NCI-H1694 treated with DMSO at 0.1 percent for 48 hours (cell line): Measurements from ENCODE around the gene FOXO6.

ENCODE experiments used
- DNase-seq: peaks from one replicate; lab custom pipeline; 2025; lab: John Stamatoyannopoulos, UW

Gene FOXO6

DNA sequence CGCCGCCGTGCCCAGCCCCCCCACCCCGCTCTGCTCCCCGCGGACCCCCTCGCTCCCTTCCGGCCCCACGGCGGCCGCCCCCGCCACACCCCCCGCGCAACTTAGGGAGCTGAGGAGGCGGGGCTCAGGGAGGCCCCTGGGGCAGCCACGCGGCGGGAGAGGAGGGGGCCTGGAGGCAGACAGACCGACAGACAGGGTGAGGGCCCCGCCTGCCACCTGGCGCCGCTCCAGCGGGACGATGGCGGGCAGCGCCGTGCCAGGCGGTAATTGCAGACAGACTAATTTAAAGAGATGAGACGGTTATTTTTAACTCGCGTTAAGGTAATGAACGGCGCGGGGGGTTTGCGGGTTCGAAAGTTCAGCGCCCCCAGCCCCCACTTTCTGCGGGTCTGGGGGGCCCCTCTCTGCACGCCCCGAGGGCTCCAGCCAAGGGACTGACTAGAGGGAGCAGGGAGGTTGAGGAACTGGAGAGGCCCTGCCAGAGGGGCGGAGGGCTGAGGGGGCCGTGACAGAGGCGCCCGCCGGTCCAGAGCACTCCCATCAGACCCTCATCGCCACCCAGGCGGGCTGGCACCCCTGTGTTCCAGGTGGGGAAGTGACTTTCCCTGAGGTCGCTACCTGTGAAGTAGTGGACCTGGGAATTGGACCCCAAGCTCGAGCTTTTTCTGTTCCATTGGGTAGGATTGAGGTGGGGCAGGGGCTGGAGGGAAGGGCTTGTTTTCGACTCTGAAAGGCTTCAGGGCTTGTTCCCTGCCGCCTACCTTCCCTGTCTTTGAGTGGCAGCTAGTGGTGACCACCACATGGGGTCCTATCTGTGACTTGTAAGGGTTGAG, 5.4 kb downstream of the FOXO6 start:
- DNase-seq = peak; percentile 62

- no peak for DNase-seq
These were observed 6.0 kb downstream of the FOXO6 start for GRCh38 chr1:41367288-41367642.

- no peak for DNase-seq
These were observed 7.1 kb downstream of the FOXO6 start for GRCh38 chr1:41368366-41368765.

- no peak for DNase-seq
These were observed 7.6 kb downstream of the FOXO6 start for GRCh38 chr1:41368801-41369200.

DNA sequence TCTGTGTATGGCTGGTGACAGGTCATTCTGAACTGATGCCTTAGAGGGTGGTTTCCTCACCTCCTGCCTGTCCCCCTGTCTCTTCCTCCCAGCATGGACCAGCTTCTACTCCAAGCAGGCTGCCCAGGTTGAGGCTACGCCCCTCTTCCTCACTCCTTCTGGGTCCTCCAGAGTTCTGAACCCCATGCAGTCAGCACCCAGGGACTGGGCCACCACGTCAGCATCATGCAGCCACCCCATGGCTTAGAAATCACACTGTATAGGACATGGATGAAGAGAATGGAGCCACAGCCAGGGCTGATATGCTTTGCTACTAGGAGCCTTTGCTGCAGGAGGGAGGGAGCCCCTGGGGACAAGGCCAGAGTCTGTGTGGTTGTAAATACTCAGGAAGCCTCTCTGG, 8.3 kb downstream of the FOXO6 start:
- no peak for DNase-seq

GRCh38 chr1:41370225-41370624, 9.0 kb downstream of the FOXO6 start:
- no peak for DNase-seq

GRCh38 chr1:41370756-41371420, 9.7 kb downstream of the FOXO6 start:
- no peak for DNase-seq

DNA sequence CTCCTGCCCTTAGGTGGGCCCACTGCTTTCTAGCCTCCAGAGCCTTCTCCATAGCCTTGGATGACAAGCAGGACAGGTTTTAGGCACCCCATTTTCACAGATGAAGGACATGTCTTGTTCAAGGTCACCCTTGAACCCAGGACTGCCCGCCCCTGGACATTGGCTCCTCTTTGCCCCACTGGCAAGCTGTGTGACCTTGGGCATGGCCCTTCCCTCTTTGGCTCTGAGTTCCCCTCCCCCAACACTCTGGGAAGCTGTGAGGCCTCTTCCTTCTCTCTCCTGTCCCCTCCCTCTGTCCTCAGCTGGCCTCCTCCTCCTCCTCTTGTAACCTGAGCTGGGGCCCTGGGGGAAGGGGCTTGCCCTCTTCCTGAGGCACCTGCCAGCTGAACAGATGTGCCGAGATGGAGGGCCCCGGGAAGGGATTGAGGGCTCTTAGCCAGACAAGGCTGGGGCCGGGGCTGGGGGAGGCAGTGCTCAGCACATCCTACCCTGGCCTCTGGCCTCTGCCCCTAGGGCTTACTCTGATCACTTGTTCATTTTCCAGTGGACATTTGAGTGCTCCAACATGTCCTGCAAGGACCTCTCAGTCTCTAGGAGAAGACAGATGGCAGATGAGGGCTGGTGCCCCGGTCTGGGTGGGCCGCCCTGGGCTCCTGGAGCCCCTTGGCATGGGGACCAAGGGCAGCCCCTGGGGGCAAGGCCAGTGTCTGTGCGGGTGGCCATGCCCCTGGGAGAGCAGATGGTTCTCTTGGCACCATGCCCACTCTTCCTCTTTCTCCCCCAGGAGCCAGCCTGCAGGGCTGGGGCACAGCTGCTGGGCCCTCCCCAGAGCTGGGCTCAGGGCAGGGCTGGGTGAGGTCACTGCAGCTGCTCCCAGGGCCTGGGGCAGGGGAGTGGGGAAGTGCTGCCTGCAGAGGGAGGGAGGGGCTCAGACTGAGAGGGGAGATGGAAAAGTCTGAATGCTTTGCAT, 10.7 kb downstream of the FOXO6 start:
- DNase-seq = peak; percentile 78

- DNase-seq = no peak
These were observed 11.4 kb downstream of the FOXO6 start for GRCh38 chr1:41372600-41372993.

DNA sequence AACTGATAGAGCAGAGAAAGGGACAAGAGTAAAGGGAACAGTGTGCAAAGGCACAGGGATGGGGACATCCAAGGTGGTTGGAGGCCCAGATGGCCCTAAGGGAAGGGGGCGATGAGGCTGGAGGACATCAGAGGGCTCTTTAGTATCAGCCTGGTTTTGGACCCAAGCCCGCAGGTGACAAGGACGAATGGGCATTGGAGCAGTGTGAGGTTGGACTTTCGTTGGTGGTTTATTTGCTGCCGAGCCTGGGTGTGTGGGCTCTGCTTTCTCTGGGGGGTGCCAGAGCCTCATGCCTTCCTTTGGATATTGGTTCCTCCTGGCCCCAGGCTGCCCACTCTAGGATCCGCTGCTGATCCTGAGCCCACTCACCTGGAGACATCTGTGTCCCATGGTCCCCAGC, 12.1 kb downstream of the FOXO6 start:
- DNase-seq = no peak

DNA sequence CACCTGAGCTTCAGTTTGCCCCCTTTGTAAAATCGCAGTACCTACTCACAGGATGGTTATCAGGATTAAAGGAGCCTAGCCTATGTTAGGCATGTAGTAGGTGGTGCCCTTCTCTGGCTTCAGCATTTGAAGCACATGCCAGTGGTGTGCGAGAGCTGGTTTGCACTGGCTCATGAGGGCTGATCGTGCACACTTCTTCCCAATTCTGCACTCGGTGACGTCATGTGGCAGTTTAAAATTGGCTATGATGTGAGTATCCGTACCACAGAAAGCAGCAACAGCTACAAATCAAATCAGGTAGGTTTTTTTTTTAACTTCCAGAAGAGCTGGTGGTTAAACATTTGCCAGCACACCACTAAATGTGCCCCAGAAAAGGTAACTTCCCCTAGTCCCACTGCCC, 13.5 kb downstream of the FOXO6 start:
- no peak for DNase-seq

DNA sequence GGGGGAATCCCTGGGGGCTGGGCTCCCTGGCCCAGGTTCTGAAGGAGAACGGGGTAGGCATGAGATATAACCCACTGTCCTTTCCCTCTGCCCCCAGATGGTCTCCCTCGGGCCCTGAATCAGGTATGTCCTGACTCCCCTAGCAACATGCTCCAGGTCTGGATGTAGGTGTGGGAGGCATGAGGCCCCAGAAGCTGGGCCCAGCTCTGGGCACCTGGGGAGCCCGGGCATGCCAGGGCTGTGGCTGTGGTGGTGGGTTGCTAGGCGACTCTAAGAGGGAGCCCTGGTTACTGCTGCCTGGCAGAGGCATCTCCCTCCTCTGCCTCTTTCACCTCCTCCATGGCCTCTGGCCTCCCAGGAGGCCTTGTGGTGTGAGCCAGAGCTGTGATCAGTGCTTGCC, 16.2 kb downstream of the FOXO6 start:
- no peak for DNase-seq

DNA sequence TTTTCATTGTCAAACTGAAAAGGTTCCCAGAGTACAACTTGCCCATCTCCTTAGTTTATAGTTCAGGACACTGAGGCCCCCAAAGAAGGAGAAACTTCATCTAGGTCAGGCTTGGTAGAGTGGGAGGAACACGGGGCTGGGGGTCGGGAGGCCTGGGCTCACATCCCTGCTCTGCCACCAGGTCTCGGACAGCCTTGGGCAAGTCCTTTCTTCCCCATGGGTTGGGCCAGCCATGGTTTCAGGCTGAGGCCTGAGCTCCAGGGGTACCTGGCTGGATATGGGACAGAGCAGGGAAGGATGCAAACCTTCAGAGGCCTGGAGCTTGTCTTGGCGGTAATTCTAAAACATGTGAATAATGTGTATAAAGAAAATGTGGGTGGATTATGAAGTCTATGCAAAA, 17.0 kb downstream of the FOXO6 start:
- no peak for DNase-seq

GRCh38 chr1:41378999-41379737, 17.9 kb downstream of the FOXO6 start:
- no peak for DNase-seq

- DNase-seq = no peak
These were observed 18.5 kb downstream of the FOXO6 start for GRCh38 chr1:41379738-41380130.

GRCh38 chr1:41380195-41380594, 19.0 kb downstream of the FOXO6 start:
- DNase-seq = no peak

DNA sequence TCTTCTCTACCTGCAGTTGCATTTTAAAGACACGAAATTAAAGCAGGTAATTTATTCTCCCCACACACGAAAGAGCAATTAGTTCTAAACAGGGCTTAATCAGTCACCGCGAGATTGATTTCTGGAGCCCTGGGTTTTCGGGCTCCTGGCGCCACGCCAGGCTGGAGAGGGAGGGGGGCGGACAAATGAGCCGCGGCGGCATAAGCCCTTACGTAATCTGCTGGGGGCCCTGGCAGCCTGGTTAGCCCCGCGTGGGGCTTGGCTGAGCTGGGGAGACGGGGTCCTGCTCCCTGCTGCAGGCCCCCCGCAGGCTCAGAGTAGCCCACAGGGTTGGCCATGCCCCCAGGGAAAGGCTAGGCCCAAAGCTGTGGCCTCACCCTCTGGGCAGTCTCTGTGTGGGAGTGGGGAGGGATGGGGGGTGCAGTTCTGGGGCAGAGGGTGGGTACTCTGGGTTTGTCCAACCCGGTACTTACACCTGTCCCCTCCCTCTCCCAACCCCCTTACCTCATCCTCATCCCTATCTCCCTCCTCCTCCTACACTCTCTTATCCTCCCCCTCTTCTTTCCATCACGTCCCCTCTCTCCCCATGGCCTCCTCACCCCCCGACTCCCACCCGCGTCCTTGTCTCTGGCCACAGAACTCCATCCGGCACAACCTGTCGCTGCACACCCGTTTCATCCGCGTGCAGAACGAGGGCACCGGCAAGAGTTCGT, 19.9 kb downstream of the FOXO6 start:
- peak; percentile 55 for DNase-seq

DNA sequence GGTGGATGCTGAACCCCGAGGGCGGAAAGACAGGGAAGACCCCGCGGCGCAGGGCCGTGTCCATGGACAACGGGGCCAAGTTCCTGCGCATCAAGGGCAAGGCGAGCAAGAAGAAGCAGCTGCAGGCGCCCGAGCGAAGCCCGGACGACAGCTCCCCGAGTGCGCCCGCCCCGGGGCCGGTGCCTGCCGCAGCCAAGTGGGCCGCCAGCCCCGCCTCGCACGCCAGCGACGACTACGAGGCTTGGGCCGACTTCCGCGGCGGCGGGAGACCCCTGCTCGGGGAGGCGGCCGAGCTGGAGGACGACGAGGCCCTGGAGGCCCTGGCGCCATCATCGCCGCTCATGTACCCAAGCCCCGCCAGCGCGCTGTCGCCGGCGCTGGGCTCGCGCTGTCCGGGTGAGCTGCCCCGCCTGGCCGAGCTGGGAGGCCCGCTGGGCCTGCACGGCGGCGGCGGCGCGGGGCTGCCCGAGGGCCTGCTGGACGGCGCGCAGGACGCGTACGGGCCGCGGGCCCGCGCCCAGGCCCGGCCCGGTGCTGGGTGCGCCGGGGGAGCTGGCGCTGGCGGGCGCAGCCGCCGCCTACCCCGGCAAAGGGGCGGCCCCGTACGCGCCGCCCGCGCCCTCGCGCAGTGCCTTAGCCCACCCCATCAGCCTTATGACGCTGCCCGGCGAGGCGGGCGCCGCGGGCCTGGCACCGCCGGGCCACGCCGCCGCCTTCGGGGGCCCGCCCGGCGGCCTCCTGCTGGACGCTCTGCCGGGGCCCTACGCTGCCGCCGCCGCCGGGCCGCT, 20.7 kb downstream of the FOXO6 start:
- DNase-seq = no peak

DNA sequence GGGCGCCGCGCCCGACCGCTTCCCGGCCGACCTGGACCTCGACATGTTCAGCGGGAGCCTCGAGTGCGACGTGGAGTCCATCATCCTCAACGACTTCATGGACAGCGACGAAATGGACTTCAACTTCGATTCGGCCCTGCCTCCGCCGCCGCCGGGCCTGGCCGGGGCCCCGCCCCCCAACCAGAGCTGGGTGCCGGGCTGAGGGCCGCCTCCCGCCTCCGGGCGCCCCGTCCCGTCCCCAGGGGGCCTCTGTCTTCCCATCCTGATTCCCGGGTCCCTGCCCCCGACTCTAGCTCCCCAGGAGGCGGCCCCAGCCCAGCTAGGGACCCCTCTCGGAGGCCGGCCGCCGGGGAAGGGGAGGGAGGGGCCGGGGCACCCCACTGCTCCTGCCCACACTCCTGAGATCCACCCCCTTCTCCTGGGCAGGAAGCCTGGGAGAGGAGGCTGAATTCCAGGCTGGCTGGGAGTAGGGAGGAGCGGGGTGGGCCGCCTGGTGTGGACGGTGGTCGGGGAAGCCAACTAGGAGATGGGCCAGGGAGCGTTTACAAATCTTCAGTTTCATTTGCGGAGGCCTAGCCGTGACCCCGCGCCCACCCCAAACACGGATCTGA, 21.4 kb downstream of the FOXO6 start:
- no peak for DNase-seq
